T-helper 2 cell (primary cell): Measurements from ENCODE around the gene SLC6A4.
A peak's percentile ranks its signal among the peaks of the same experiment; 100 is the strongest.
"Not testable (repeated sequence)": the region's sequence is repeated elsewhere in the genome, so short reads cannot be mapped to it uniquely, and the experiment has no call there.

Experiments used
- DNase-seq, 5 experiments: peaks; one replicate each; pipeline versions ENCODE4 v3.0.0 to v3.0.0-alpha.2; 2012 to 2022

The SLC6A4 gene

DNA sequence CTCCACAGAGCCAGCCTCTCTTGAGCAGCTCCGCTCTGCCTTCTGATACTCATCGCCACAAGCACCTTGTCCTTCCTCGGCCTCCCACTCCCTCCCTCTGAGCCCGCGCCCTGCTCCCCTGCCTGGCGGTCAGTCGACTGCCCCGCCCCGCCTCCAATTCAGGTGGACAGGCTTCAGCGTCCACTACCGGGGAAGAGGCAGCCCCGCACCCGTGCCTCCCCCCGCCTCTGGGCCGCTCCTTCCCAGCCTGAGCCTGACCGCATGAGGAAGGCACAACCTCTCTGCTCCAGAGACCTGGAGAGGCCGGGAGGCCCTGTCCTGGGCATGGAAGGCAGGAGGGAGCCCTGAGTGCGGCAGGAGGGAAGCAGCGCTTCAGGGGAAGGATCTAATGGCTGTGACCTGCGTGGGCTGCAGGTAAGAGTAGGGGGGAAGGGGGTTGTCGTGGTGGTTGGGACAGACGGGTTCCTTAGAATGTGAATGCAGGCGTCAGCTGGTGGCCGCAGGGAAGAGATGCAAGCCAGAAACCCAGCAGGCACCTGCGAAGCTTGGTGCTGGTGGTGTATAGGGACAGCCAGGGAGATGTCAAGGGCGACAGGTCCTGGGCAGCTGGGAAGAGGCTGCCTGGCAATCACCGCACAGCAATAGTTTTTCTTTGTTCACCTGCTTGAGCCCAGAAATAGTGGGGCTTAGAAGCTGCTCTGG, 3.0 kb upstream of the SLC6A4 start:
- DNase-seq, result no peak

DNA sequence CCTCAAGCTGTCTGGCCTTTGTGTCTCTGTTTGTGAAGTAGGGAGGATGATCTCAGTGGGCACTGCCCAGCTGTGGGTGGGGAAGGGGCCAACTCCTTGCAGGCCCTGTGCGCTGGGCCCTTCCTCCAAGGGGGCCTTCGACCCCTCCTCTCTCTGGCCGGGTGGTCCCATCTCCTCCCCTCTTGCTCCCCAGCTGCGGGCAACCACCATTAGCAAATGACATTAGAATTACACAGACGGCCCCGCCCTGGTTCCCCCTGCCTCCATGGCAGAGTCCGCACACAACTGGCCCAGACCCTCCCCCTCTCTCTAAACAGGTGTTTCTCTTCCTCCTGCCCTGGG, 2.5 kb upstream of the SLC6A4 start:
- DNase-seq, result no peak

- no peak for DNase-seq
These were observed 2.0 kb upstream of the SLC6A4 start for GRCh38 chr17:30237296-30238002.

DNA sequence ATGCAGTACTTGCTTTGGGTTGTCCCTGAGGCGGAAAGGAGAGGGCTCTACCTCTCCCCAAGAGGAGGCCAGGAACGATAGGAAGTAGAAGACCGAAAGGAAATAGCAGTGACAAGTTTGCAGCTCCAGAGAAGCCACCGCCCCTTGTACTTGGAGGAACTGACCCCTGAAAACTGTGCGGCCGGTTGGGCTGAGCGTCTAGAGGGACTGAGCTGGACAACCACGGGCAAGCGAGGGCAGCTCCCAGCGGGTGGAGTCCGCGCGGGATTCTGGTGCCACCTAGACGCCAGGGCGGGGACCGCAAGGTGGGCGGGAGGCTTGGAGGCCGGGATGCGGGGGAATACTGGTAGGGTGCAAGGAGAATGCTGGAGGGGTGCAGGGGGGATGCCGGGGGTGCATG, 1.3 kb upstream of the SLC6A4 start:
- no peak for DNase-seq

DNA sequence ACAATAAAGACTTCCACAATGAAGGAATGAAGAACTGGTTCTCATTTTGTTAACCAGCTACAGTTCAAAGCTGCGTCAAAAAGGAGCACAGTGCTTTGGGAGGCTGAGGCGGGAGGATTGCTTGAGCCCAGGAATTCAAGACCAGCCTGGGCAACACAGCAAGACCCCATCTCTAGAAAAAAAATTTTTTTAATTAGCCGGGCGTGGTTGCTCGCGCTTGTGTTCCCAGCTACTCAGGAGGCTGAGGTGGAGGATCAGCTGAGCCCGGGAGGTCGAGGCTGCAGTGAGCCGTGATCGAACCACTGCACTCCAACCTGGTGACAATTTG, 764 bp upstream of the SLC6A4 start:
- no peak for DNase-seq

GRCh38 chr17:30234964-30235363, 533 bp downstream of the SLC6A4 start:
- peak in 1 of 5 experiments; percentile 41 for DNase-seq

DNA sequence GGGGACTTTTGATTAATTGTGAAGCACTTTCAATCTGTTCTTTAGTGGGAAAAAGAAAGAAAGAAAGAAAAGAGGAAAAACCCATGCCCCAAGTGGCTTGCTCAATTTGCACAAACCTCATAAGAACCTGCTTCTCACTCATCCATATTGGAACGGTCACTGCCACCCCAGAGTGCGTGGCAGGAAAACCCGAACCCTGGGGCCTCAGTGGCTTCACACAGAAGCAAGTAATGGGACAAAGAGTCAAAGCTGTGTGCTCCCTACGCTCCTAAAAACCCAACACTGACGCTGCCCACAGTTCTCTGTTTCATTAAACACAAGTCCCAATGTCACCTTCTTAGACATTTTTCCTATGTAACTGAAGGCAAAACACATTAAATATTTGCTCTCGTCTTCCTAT, 1.2 kb downstream of the SLC6A4 start:
- DNase-seq, result no peak

- no peak for DNase-seq
These were observed 2.6 kb downstream of the SLC6A4 start for GRCh38 chr17:30232824-30233427.

DNA sequence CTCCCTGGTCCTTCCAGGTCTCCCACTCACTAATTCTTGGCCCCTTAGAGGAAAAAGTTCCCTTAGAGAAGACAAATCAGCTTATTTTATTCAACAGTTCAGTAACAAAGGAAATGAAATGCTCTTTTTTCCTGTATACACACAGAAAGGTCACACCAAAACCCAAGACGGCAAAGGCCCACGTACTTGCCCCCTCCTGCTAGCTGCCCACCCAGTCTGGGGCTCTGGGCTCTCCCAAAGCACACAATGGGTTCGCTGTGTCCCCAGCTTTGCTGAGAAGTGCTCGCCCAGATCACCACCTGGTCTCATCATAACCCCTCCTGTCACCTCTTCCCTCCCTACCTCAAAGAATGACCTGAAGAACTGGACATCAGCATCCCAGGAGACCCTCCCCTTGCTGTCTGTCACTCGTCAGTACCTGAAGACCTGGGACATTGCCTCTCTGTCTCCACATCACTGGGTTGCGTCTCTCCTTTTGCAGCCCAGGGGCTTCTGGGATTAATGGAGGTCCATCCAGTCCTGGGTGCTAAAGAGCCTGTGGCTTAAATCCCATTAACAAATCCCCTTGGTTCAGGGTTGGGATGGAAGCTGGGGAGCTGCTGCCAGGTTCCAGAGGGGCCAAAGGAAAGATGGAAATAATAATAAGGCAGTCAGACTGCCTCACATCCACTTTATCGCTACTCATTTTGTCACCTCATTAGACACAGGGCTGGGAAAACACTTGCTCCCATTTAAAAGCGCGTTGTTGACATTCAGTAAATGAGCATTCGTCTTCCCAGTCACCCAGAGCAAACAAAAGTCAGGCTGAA, 3.3 kb downstream of the SLC6A4 start:
- no peak for DNase-seq

DNA sequence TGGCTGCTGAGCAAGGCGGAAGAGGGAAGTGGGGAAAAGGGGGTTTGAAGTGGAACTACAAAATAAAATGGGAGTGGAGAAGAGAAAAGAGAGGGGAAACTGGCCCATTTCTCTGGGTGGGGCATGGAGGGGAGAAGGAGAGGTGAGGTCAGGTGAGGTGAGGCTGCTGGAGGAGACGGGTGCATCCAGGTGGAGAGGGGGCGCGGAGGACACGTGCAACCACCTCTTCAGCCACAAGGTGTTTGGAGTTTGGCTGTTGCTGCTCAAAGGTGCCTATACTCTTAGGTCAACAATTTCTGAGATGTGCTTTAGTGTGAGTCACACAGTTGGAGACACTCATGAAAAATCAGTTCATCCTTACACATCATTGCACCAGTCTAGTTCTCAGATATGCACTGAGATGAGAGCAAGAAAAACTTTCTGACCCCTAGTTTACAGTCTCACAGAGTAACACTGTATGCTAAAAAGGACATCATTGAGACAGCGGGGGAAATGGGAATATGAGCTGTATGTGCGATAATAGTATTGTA, 4.8 kb downstream of the SLC6A4 start:
- no peak for DNase-seq

DNA sequence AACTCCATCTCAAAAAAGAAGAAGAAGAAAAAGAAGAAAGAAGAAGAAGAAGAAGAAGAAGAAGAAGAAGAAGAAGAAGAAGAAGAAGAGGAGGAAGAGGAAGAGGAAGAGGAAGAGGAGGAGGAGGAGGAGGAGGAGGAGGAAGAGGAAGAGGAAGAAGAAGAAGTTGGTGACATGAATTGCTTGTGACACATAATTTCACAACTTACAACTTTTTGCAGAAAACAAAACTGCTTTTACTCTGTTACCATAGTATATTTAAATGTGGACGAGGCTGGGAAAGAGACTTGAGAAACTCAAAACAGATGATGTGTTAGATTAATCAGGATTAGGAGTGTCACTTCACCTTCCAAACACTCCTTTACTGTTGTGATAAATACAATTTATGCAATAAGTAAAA, 5.5 kb downstream of the SLC6A4 start:
- not testable (repeated sequence) for DNase-seq

- no peak for DNase-seq
These were observed 6.5 kb downstream of the SLC6A4 start for GRCh38 chr17:30229012-30229411.

DNA sequence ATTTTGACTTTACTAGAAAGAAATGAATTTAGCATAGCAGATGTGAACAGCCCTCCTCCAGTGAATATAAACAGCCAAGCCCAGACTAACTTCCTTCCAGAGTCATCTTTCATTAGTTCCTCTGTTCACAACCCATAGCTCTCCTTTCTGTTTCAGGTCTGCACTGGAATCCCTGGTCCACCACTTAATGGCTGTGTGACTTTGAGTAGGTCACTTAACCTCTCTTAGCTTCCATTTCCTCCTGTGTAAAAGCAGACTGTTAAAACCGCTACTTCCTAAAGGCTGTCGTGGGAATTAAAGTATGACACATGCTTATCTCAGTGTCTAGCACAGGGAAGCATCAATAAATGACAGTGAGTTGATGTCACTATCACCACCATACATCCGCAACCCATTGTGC, 7.5 kb downstream of the SLC6A4 start:
- no peak for DNase-seq

DNA sequence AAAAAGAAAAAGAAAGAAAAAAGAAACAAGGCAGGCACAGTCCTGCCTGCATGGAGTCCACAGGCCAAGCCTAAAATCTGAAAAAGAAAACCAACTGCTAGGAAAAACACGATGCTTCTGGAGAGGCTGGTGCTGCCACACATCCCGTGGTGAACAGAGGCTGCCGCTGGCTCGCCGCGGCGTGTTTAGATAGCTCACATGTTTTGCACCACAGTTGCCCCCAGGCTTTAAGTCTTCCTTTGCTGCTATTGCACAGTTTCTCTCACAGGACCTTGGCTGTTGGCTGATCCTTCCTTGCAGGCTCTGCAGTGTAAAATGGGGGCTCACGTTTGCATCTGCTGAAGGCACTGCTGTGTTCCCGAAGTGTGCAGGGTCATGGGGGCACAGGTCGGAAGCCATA, 8.6 kb downstream of the SLC6A4 start:
- no peak for DNase-seq

DNA sequence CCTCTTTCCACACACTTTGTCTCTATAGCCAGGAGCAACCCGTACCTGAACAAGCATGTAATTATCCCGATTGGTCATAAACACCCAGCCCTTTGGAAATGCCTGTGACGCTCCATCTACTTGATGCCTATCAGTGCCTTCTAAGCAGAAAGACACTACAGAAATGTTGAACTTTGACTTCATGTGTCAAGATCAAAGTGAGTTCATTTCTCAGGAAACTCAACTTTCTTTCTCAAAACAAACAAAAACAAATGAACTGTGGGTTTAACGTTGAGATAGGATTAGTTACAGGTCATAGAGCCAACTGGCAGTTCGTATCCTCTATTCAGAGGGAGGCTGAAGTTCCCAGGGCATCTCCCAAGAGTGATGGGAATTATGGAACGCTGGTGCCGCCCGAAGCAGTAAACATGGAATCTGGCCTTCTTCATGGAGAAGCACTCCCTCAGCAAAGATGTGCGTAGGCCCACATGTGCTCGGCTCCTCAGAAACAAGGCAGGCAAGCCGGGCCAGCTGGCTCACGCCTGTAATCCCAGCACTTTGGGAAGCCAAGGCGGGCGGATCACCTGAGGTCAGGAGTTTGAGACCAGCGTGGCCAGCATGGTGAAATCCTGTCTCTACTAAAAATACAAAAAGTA, 9.5 kb downstream of the SLC6A4 start:
- DNase-seq, result no peak

DNA sequence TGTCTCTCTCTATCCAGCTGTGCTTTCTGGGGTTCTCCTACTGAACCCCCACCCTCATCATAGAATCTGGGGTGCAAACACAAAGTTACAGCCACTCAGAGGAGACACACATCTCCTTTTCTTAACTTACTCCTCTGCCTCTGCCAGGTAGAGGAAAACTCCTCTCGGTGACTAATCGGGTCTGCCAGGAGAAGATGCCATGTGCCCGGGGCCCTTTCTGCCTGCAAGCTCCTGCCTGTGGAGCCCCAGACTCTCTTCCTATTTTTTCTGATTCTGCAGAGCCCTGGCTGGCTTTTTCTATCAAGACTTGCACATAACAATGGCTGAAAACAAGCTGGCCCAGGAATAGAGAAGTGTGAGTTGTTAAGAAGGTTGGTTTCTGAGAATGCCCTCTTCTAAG, 10.4 kb downstream of the SLC6A4 start:
- no peak for DNase-seq

- no peak for DNase-seq
These were observed 11.0 kb downstream of the SLC6A4 start for GRCh38 chr17:30224419-30224960.

DNA sequence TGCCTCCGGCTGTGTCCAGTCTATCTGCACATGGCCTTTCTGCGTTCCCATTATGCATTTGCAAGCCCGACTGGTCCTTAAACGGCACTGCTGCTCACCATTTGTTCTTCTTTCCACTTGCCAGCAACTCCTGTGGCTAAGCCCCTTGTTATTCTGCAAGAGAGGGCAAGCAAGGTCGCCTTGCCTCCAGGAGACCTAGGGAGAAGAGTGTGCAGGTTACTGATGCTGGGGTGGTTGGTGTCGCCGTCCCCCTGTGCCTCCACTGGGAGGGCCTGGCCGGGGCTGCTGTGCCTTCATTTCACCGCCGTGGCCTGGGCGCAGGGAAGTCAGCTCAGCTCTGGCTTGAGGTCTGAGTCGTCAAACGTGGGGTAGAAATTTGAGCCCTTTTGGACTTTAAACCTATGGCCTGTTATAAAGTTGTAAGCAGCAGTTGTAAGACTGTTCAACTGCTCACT, 12.7 kb downstream of the SLC6A4 start:
- DNase-seq, result no peak

- no peak for DNase-seq
These were observed 13.2 kb downstream of the SLC6A4 start for GRCh38 chr17:30222251-30222650.

DNA sequence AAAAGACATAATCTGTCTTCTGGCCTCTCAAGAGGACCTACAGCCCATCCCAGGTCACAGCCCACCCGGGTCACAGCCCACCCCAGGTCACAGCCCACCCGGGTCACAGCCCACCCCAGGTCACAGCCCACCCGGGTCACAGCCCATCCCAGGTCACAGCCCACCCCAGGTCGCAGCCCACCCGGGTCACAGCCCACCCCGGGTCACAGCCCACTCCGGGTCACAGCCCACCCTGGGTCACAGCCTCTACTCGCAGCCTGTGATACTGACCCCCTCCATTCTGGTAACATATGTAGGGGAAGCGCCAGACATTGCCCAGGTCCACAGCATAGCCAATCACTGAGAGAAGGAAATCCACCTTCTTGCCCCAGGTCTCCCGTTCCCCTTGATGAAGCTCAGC, 14.2 kb downstream of the SLC6A4 start:
- DNase-seq, result no peak

DNA sequence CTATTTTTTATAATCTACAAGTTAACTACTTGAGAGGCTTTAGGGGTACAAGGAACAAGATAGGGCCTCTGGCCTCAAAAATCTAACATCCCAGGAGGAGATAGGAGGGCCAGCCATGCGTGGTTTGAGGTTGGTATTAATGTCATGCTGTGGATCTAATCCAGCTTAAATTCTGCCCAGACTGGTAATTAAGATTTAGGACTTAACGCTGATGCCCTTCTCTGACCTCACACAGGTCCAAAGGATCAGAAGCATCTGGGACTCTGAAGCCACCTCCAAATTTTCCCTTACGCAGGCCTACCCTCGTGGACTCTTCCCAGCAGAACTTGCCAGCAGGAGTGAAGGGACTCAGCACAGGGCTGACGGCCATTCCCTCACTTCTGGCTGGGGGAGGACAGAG, 15.1 kb downstream of the SLC6A4 start:
- DNase-seq, result no peak

- DNase-seq, result no peak
These were observed 15.7 kb downstream of the SLC6A4 start for GRCh38 chr17:30219833-30220232.
